Heart right ventricle (tissue), 16 donors: Measurements from ENCODE around the gene PLA2G4B. TPM values are rescaled to one million over a fixed set of nuclear protein-coding genes. Genes with fewer than 3 reads are reported as not detected.

Experiments
- ATAC-seq, 8 donors: fragments of 200-7000 bp; cut with Tn5 transposase; one replicate each; pipeline ENCODE4 v1.9.1; 2020; ENCODE audit warnings: mild to moderate bottlenecking in 8 of 8, moderate library complexity in 8 of 8, moderate number of reproducible peaks in 1 of 8
- DNase-seq, 2 donors: peaks; one replicate each; pipeline ENCODE4 v3.0.0-alpha.2; 2020
- H3K27ac ChIP-seq, 10 donors: fragments of 200-600 bp; sonication (generic) in 2 of 10; one replicate each; pipeline versions ENCODE4 v1.5.0 to v1.8.0; 2020 to 2022; ENCODE audit warnings: mild to moderate bottlenecking in 3 of 10
- H3K27me3 ChIP-seq, 7 donors: fragments of 200-600 bp; one replicate each; pipeline ENCODE4 v1.8.0; 2021 to 2022; ENCODE audit warnings: mild to moderate bottlenecking in 2 of 7
- H3K36me3 ChIP-seq, 9 donors: fragments of 200-600 bp; sonication (generic) in 1 of 9; one replicate each; pipeline versions ENCODE4 v1.5.0 to v1.8.0; 2020 to 2022; ENCODE audit warnings: mild to moderate bottlenecking in 2 of 9
- H3K4me1 ChIP-seq, 9 donors: fragments of 200-600 bp; sonication (generic) in 1 of 9; one replicate each; pipeline versions ENCODE4 v1.5.0 to v1.8.0; 2020 to 2022; ENCODE audit warnings: mild to moderate bottlenecking in 4 of 9
- H3K4me3 ChIP-seq, 10 donors: fragments of 200-600 bp; sonication (generic) in 2 of 10; one replicate each; pipeline versions ENCODE4 v1.5.0 to v1.8.0; 2020 to 2022; ENCODE audit warnings: mild to moderate bottlenecking in 7 of 10, moderate library complexity in 2 of 10
- H3K9me3 ChIP-seq, 11 donors: fragments of 200-600 bp in 10 of 11; sonication (generic) in 2 of 11; one replicate each; pipeline versions ENCODE4 v1.5.0 to v1.8.0; 2013 to 2022; ENCODE audit warnings: mild to moderate bottlenecking in 2 of 11, control low read depth in 1 of 11, moderate library complexity in 1 of 11
- CTCF ChIP-seq, 9 donors: fragments of 200-600 bp; sonication (generic) in 2 of 9; IDR thresholded peaks; one replicate each; pipeline versions ENCODE4 v1.5.0 to v1.8.0; 2021 to 2022; ENCODE audit warnings: antibody characterized with exemption in 9 of 9, mild to moderate bottlenecking in 5 of 9, moderate library complexity in 1 of 9
- WGBS, 2 donors: extraction: QIAGEN DNeasy Blood & Tissue Kit; methylation state at CpG; one replicate each; pipeline ENCODE4 v1.1.7; 2013; ENCODE audit warnings: inconsistent platforms in 1 of 2; 5-methylcytosine and 5-hydroxymethylcytosine counted together
- intact Hi-C, 10 donors: fragments of 100-400 bp; cut with DNase I; formaldehyde crosslinking; loops; one replicate each; pipeline versions ENCODE4 v1.11.1 to v1.14.2; 2022
- polyA plus RNA-seq, 2 donors: library from polyadenylated mRNA; stranded (reverse); fragments of 200-250 nt; gene quantifications; one replicate each; pipeline ENCODE4 v1.2.3, GENCODE V29; 2013
- total RNA-seq, 10 donors: library from RNA; stranded (reverse); fragmentation: NEBNext Ultra II Directional in 3 of 10; extraction: Animal tissue kit (Norgen Biotek cat#: 25700) in 3 of 10; gene quantifications; one replicate each; pipeline versions ENCODE4 v1.2.1 to v1.2.4, GENCODE V29; 2021 to 2023
- donor health status: Arrhythmogenic right ventricular cardiomyopathy.
- donor health status: ischemic (EF 13 %, LVEDD 7.1; RV severe dilation, severe dysfunction).
- donor health status: healthy with polysubstance abuse.
- donor health status: DM: no; HTN: yes; CAD: no.
- donor health status: DM: no; HTN: no; CAD: no.
- donor health status: ischemic (EF 25% LVEDD 6.9; RV normal size, moderate dysfunction).
- donor health status: ischemic (EF 25% LVEDD 5.7; RV mildly dilated, moderate dysfunction).
- donor health status: healthy.
- donor health status: DM: yes; HTN: yes; CAD: no.
- donor health status: Ischemic cardiomyopathy.
- donor health status: ischemic (EF 35%, LVEDD 5.7; RV mildly dilated, moderate dysfunction).
- donor health status: nonischemic (EF 11% LVEDD 7.7; RV severe dilation, severe dysfunction).
- donor health status: DM: yes; HTN: yes; CAD: no.
- donor health status: PGD.
- donor health status: ischemic (EF 29% LVEDD 5.4; RV normal size, mild dysfunction).
- donor health status: nonischemic (EF 23%, LVEDD 6.1; RV moderate dilation, normal function).

The PLA2G4B gene
- total and polyA plus RNA-seq, 12 donors: 1.6 to 16.0 (median 3.2) TPM

GRCh38 chr15:41869770-41870688 lies 31.4 kb downstream of the PLA2G4B start:
- ATAC-seq (no peak), DNase-seq (no peak)
- Histone ChIP-seq H3K9me3 (no peaks in the 10 kb centered on the region), H3K36me3 (peaks cover 0 to 10% (median 0%) of the 10 kb centered on the region in 9 donors), H3K4me3 (no peak overlapping the region), H3K4me1 (peaks cover 0 to 8% (median 4%) of the 10 kb centered on the region in 9 donors), H3K27me3 (no peaks in the 10 kb centered on the region), H3K27ac (no peak overlapping the region)
- intact Hi-C loops: no loop called here
- TF ChIP-seq CTCF (IDR thresholded peaks at IDR 0.05): no peak
- 87 to 91% methylated on average over 42 of the region's 42 CpGs for WGBS, 2 donors

- ATAC-seq (peak in 5 of 8 donors; percentile 34 to 60 (median 49)), DNase-seq (no peak)
- Histone ChIP-seq H3K4me3 (no peak overlapping the region), H3K9me3 (no peaks in the 10 kb centered on the region), H3K27me3 (no peaks in the 10 kb centered on the region), H3K27ac (no peak overlapping the region), H3K36me3 (peaks cover 0 to 10% (median 0%) of the 10 kb centered on the region in 9 donors), H3K4me1 (peaks cover 0 to 8% (median 4%) of the 10 kb centered on the region in 9 donors)
- no peak for TF ChIP-seq CTCF (IDR thresholded peaks at IDR 0.05)
- WGBS, 2 donors: 63 to 66% methylated on average over 9 of the region's 9 CpGs
- intact Hi-C loops: no loop called here
Measured at GRCh38 chr15:41870689-41871081, 32.0 kb downstream of the PLA2G4B start.

- intact Hi-C loops: no loop called here
- H3K4me1 ChIP-seq: peaks cover 0 to 8% (median 4%) of the 10 kb centered on the region in 9 donors
- no peak for DNase-seq
- WGBS, 2 donors: 94% methylated on average over 19 of the region's 19 CpGs
- no peak for TF ChIP-seq CTCF (IDR thresholded peaks at IDR 0.05)
- H3K36me3 ChIP-seq: peaks cover 0 to 5% (median 0%) of the 10 kb centered on the region in 9 donors
- H3K27ac ChIP-seq: peak overlapping the region in 1 of 10 donors; percentile 40
- H3K9me3 ChIP-seq: no peaks in the 10 kb centered on the region
- H3K27me3 ChIP-seq: no peaks in the 10 kb centered on the region
- peak in 2 of 8 donors; percentile 6 to 12 for ATAC-seq
- H3K4me3 ChIP-seq: no peak overlapping the region
Measured at GRCh38 chr15:41871175-41871905, 32.7 kb downstream of the PLA2G4B start.

- no peak for DNase-seq
- intact Hi-C loops: no loop called here
- Histone ChIP-seq H3K36me3 (no peaks in the 10 kb centered on the region), H3K9me3 (no peaks in the 10 kb centered on the region), H3K27ac (no peak overlapping the region), H3K4me3 (no peak overlapping the region), H3K4me1 (peaks cover 0 to 8% (median 4%) of the 10 kb centered on the region in 9 donors), H3K27me3 (no peaks in the 10 kb centered on the region)
- no peak for ATAC-seq
- no peak for TF ChIP-seq CTCF (IDR thresholded peaks at IDR 0.05)
- WGBS, 2 donors: 94 to 96% methylated on average over 9 of the region's 9 CpGs
Measured at GRCh38 chr15:41872166-41872747, 33.6 kb downstream of the PLA2G4B start.
